ENCODE data around the gene ERICH6B. TPM values are rescaled to one million over a fixed set of nuclear protein-coding genes. Genes with fewer than 3 reads are reported as not detected.

Gene ERICH6B
- total RNA-seq, 2 experiments from 2014 or later: not detected

- Mint-ChIP-seq H3K27ac (peak overlapping the region; percentile 28), H3K27me3 (no peaks in the 10 kb centered on the region), H3K9me3 (no peaks in the 10 kb centered on the region), H3K4me3 (no peak overlapping the region), H3K4me1 (ENCODE audit: low read depth) (peaks cover 10% of the 10 kb centered on the region), H3K36me3 (ENCODE audit: low read depth) (peaks cover 80% of the 10 kb centered on the region)
- DNase-seq (no peak), ATAC-seq (ENCODE audit: poor library complexity) (no peak)
- Histone ChIP-seq H3K9me3 (ENCODE audit: control insufficient read depth in 1 of 2, insufficient read depth in 1 of 2, low read length in 2 of 2) (no peaks in the 10 kb centered on the region), H3K27ac (ENCODE audit: low read depth in 1 of 2, low read length in 2 of 2) (no peak overlapping the region), H3K27me3 (ENCODE audit: control insufficient read depth in 1 of 2, insufficient read depth in 2 of 2, low read length in 2 of 2) (no peaks in the 10 kb centered on the region), H3K36me3 (ENCODE audit: insufficient read depth, low read length) (peaks cover 72% of the 10 kb centered on the region), H3K4me1 (ENCODE audit: insufficient read depth, low read length) (no peaks in the 10 kb centered on the region), H3K4me3 (ENCODE audit: low read length) (no peak overlapping the region)
- POLR2A ChIA-PET: no interaction called here
- CTCF ChIA-PET: interaction anchor here (1.1 kb wide), 1 partner anchor 14 kb away, joined by 3 read pairs; no protein-coding TSS in a partner anchor
- intact Hi-C loops (cut with DNase I, micrococcal nuclease): no loop called here
- TF ChIP-seq CTCF (IDR thresholded peaks at IDR 0.05): no peak
Measured at GRCh38 chr13:45501175-45501526, 114.4 kb downstream of the ERICH6B start.

GRCh38 chr13:45500492-45501174, 114.9 kb downstream of the ERICH6B start:
- peak overlapping the region; percentile 28 for H3K27ac Mint-ChIP-seq
- H3K4me3 Mint-ChIP-seq: no peak overlapping the region
- DNase-seq (no peak), ATAC-seq (ENCODE audit: poor library complexity) (no peak)
- CTCF ChIA-PET: interaction anchor here (1.1 kb wide), 1 partner anchor 14 kb away, joined by 3 read pairs; no protein-coding TSS in a partner anchor
- H3K9me3 Mint-ChIP-seq: no peaks in the 10 kb centered on the region
- H3K9me3 ChIP-seq (ENCODE audit: control insufficient read depth in 1 of 2, insufficient read depth in 1 of 2, low read length in 2 of 2): no peaks in the 10 kb centered on the region
- TF ChIP-seq CTCF (IDR thresholded peaks at IDR 0.05): no peak
- peaks cover 73% of the 10 kb centered on the region for H3K36me3 ChIP-seq (ENCODE audit: insufficient read depth, low read length)
- no peak overlapping the region for H3K27ac ChIP-seq (ENCODE audit: low read depth in 1 of 2, low read length in 2 of 2)
- H3K4me1 ChIP-seq (ENCODE audit: insufficient read depth, low read length): no peaks in the 10 kb centered on the region
- H3K4me1 Mint-ChIP-seq (ENCODE audit: low read depth): peaks cover 10% of the 10 kb centered on the region
- H3K4me3 ChIP-seq (ENCODE audit: low read length): no peak overlapping the region
- peaks cover 79% of the 10 kb centered on the region for H3K36me3 Mint-ChIP-seq (ENCODE audit: low read depth)
- no peaks in the 10 kb centered on the region for H3K27me3 Mint-ChIP-seq
- intact Hi-C loops (cut with DNase I, micrococcal nuclease): no loop called here
- POLR2A ChIA-PET: no interaction called here
- H3K27me3 ChIP-seq (ENCODE audit: control insufficient read depth in 1 of 2, insufficient read depth in 2 of 2, low read length in 2 of 2): no peaks in the 10 kb centered on the region

- no peak overlapping the region for H3K27ac ChIP-seq (ENCODE audit: low read depth in 1 of 2, low read length in 2 of 2)
- no peak for TF ChIP-seq CTCF (IDR thresholded peaks at IDR 0.05)
- no peak overlapping the region for H3K4me3 ChIP-seq (ENCODE audit: low read length)
- no peaks in the 10 kb centered on the region for H3K27me3 ChIP-seq (ENCODE audit: control insufficient read depth in 1 of 2, insufficient read depth in 2 of 2, low read length in 2 of 2)
- no peak for DNase-seq
- H3K4me3 Mint-ChIP-seq: no peak overlapping the region
- intact Hi-C loops (cut with DNase I, micrococcal nuclease): no loop called here
- no peak for ATAC-seq (ENCODE audit: poor library complexity)
- H3K9me3 ChIP-seq (ENCODE audit: control insufficient read depth in 1 of 2, insufficient read depth in 1 of 2, low read length in 2 of 2): no peaks in the 10 kb centered on the region
- H3K36me3 ChIP-seq (ENCODE audit: insufficient read depth, low read length): peaks cover 64% of the 10 kb centered on the region
- ChIA-PET CTCF (no interaction called here), POLR2A (no interaction called here)
- H3K4me1 ChIP-seq (ENCODE audit: insufficient read depth, low read length): no peaks in the 10 kb centered on the region
- no peak overlapping the region for H3K27ac Mint-ChIP-seq
- H3K4me1 Mint-ChIP-seq (ENCODE audit: low read depth): peaks cover 10% of the 10 kb centered on the region
- no peaks in the 10 kb centered on the region for H3K9me3 Mint-ChIP-seq
- H3K27me3 Mint-ChIP-seq: no peaks in the 10 kb centered on the region
- peaks cover 80% of the 10 kb centered on the region for H3K36me3 Mint-ChIP-seq (ENCODE audit: low read depth)
Measured at GRCh38 chr13:45496942-45497341, 118.6 kb downstream of the ERICH6B start.
